Mammary microvascular endothelial cell (primary cell): Measurements from ENCODE around the gene ROMO1. TPM values are rescaled to one million over a fixed set of nuclear protein-coding genes. Genes with fewer than 3 reads are reported as not detected.

ENCODE experiments used
- total RNA-seq: library from RNA; depleted of rRNA; stranded (reverse); fragments of >200 nt; gene quantifications from 2 replicates; pipeline ENCODE4 v1.2.3, GENCODE V29; 2015

The ROMO1 gene
- 781 and 818 TPM in 2 replicates for total RNA-seq

DNA sequence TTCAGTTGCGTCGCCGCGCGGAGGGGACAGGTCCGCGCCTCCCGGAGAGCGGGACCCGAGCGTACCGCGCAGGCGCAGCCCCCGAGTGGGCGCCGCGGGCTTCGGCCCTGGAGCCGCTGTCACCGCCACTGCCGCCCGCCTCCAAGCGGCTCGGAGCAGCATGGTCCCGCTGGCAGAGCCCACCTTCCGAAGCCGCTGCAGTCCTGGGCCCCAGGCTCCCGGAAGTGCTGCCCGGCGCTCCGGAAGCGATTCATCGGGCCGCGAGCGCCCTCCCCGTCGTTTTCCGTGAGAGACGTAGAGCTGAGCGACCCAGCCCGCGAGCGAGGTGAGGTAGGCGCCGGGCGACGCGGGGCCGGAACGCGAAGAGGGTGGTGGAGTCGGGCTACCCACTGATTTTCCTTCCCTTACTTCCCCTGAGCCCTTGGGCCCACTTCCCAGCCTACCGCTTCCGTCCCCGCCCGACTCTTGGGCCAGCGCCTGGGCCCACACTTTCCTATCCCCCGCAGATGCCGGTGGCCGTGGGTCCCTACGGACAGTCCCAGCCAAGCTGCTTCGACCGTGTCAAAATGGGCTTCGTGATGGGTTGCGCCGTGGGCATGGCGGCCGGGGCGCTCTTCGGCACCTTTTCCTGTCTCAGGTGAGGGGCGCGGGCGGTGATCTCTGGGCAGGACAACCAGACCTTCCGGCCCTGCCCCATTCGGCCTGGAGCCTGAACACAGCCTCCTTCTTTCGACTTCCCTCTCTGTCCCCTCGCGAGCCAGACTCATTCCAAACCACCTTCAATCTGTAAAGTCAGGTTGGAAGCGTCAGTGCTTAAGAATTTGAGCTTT is at the start of gene ROMO1, which contains the start of gene NFS1:
Gene ROMO1, plus strand, starts transcription at position 279 of the 830 bp plus-strand sequence. Its CDS starts 228 bp downstream, at position 507.
Gene NFS1, minus strand, starts transcription at position 226 of the 830 bp plus-strand sequence. Its CDS starts 64 bp downstream, at position 162.

GRCh38 chr20:35664466-35665206 is 34.6 kb upstream of the ROMO1 start, which contains the start of the genes CPNE1 and RBM12:
CPNE1 (minus strand) TSS chr20:35664900; CDS start chr20:35632923, 31,977 bp downstream.
RBM12 (minus strand) TSS chr20:35664900; CDS start chr20:35655322, 9,578 bp downstream.

DNA sequence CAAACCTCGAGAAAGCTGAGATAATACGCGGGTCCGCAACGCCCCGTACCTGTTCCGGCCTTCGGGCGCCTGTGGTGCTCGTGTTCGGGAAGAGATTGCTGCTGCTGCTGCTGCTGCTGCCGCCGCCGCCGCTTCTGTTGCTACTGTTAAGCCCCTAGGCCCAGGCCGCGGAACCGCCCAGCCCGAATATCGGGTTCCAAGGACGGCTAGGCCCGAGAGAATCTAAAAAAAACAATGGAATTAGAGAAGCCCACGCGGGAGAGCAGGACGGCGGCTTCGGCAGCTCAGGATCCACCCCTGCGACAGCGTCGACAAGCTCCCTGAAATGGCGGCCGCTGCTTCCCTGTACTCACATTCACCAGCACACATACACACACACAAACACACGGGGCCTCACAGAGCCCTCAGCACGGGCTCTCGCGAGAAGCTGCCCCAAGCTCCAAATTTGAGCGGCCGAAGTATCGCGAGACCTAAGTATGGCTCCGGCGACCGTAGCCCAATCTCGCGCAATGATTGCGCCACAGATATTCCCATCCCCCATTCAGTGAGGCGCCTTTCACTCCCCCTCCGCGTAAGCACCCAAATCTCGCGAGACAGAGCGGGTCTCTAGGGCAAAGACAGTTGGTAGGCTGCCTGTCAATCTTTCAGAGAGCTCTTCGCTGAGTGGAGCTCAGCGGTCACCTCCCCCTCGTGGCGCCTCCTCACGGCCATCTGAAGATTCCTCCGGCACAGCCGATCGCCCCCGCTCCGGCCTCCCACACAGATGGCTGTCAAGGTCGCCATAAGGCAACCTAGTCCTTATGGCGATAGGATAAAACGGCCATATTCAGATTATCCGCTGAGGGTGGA is 42.9 kb downstream of the ROMO1 start, which contains the start of gene RBM39:
Gene RBM39, minus strand, starts transcription at position 369 of the 849 bp plus-strand sequence. CDS start 1,386 bp downstream, outside the sequence.

Other genes with a start within 250 kb of the ROMO1 start
- gene CEP250, start 243.8 kb upstream of the ROMO1 start, total RNA-seq: 21.9 and 24.3 TPM in 2 replicates
- gene C20orf173, start 169.8 kb upstream of the ROMO1 start, total RNA-seq: not detected in 2 replicates
- gene ERGIC3, start 157.3 kb upstream of the ROMO1 start, total RNA-seq: 195 and 198 TPM in 2 replicates
- 3.2 and 5.1 TPM in 2 replicates for gene SPAG4, start 83.6 kb upstream of the ROMO1 start, total RNA-seq
- gene CPNE1, start 34.5 kb upstream of the ROMO1 start, total RNA-seq: 121 and 125 TPM in 2 replicates
- 37.3 and 46.0 TPM in 2 replicates for gene RBM12, start 34.5 kb upstream of the ROMO1 start, total RNA-seq
- 18.3 and 22.7 TPM in 2 replicates for gene NFS1, start 53 bp upstream of the ROMO1 start, total RNA-seq
- gene RBM39, start 42.9 kb downstream of the ROMO1 start, total RNA-seq: 126 and 135 TPM in 2 replicates
- gene PHF20, start 72.6 kb downstream of the ROMO1 start, total RNA-seq: 33.4 and 49.6 TPM in 2 replicates